Measurements from ENCODE around the gene UBE2D2.

- no peak for TF ChIP-seq POLR2A (IDR thresholded peaks at IDR 0.05; ENCODE audit: low read depth, low read length)
- no peak for TF ChIP-seq TAF1 (IDR thresholded peaks at IDR 0.05; ENCODE audit: borderline replicate concordance, low read depth, low read length)
- no peak for TF ChIP-seq POLR2AphosphoS5 (IDR thresholded peaks at IDR 0.05; ENCODE audit: low read depth, low read length)
Observed at GRCh38 chr5:139642213-139642612, 81.1 kb downstream of the UBE2D2 start.

All from GM12892 (cell line).